Effector memory CD4-positive, alpha-beta T cell (primary cell): ENCODE measurements around the gene ADAMTS13.
A peak's percentile ranks its signal among the peaks of the same experiment; 100 is the strongest.

Source experiments
- DNase-seq, 3 donors: peaks; one replicate each; pipeline ENCODE4 v3.0.0-alpha.2; 2020
- H3K27ac ChIP-seq: 2 replicates; pipeline ENCODE4 v1.7.0; 2013; ENCODE audit warnings: mild to moderate bottlenecking, low read length, moderate library complexity; ENCODE audit not compliant: insufficient read depth, poor library complexity, severe bottlenecking
- H3K27me3 ChIP-seq: replicated peaks from 2 replicates; pipeline ENCODE4 v1.7.0; 2013; ENCODE audit warnings: mild to moderate bottlenecking, low read length; ENCODE audit not compliant: insufficient read depth, control insufficient read depth, poor library complexity, severe bottlenecking
- H3K36me3 ChIP-seq: 2 replicates; pipeline ENCODE4 v1.7.0; 2013; ENCODE audit warnings: mild to moderate bottlenecking, low read length, moderate library complexity; ENCODE audit not compliant: control insufficient read depth, insufficient read depth
- H3K4me1 ChIP-seq: 2 replicates; pipeline ENCODE4 v1.7.0; 2013; ENCODE audit warnings: low read length, mild to moderate bottlenecking; ENCODE audit not compliant: control insufficient read depth, insufficient read depth, poor library complexity, severe bottlenecking
- H3K4me3 ChIP-seq: 2 replicates; pipeline ENCODE4 v1.7.0; 2013; ENCODE audit warnings: low read length, low read depth, mild to moderate bottlenecking; ENCODE audit not compliant: insufficient read depth, poor library complexity, severe bottlenecking
- H3K9me3 ChIP-seq: 2 replicates; pipeline ENCODE4 v1.7.0; 2013; ENCODE audit warnings: mild to moderate bottlenecking, low read length, moderate library complexity; ENCODE audit not compliant: control insufficient read depth

Gene ADAMTS13

GRCh38 chr9:133476036-133476931 is 54.1 kb downstream of the ADAMTS13 start:
- no peak for DNase-seq
- Histone ChIP-seq H3K27ac (no peak overlapping the region), H3K27me3 (no peaks in the 10 kb centered on the region), H3K4me1 (peaks cover 14% of the 10 kb centered on the region), H3K36me3 (no peaks in the 10 kb centered on the region), H3K9me3 (no peaks in the 10 kb centered on the region), H3K4me3 (no peak overlapping the region)

GRCh38 chr9:133476941-133477340 is 54.8 kb downstream of the ADAMTS13 start:
- DNase-seq, result no peak
- Histone ChIP-seq H3K27me3 (no peaks in the 10 kb centered on the region), H3K27ac (no peak overlapping the region), H3K36me3 (no peaks in the 10 kb centered on the region), H3K9me3 (no peaks in the 10 kb centered on the region), H3K4me1 (peaks cover 14% of the 10 kb centered on the region), H3K4me3 (no peak overlapping the region)

- Histone ChIP-seq H3K27ac (no peak overlapping the region), H3K4me1 (peaks cover 14% of the 10 kb centered on the region), H3K4me3 (no peak overlapping the region), H3K36me3 (no peaks in the 10 kb centered on the region), H3K27me3 (no peaks in the 10 kb centered on the region), H3K9me3 (no peaks in the 10 kb centered on the region)
- no peak for DNase-seq
Measured at GRCh38 chr9:133477461-133477860, 55.3 kb downstream of the ADAMTS13 start.

DNA sequence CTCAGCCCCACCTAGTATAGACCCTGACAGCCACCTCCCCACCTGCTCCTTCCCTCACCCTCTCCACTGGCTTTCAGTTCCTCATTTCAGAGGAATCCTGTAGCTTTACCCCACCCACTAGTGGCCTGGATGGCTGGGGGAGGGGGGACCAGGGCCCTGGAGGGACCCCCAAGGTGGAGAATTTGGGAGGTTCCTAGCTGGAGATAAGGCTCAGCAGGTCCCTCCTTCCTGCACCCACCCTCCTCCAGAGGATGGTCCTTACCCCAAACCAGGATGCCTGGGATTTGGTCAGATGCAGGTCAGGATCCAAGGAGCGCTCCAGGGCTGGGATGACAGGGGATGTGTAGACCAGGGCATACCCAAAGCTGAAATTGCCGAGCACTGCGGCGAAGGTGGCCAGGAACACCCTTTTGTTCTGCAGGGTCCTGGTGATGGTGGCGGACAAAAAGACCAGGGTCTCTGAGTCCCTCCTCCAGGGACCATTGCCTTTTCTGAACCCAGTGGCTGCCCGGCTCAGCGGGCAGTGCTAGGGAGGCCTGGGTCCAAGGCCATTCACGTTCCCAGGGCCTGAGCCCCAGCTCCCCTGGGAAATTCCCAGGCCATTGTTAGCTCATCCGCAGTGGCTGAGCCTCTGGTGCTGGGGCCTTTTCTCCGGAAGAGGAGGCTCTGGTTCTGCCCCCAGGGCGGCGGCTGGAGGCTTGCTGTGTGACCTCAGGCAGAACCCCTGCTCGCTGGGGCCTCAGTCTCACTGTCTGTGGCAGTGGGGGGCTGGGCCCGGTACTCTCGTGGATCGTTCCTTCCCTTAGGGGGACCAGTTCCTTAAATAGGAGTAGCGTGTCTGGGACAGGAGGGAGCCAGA is 56.1 kb downstream of the ADAMTS13 start:
- Histone ChIP-seq H3K4me1 (peaks cover 14% of the 10 kb centered on the region), H3K4me3 (peak overlapping the region; percentile 55), H3K36me3 (no peaks in the 10 kb centered on the region), H3K27me3 (no peaks in the 10 kb centered on the region), H3K9me3 (no peaks in the 10 kb centered on the region), H3K27ac (peak overlapping the region; percentile 21)
- no peak for DNase-seq

DNA sequence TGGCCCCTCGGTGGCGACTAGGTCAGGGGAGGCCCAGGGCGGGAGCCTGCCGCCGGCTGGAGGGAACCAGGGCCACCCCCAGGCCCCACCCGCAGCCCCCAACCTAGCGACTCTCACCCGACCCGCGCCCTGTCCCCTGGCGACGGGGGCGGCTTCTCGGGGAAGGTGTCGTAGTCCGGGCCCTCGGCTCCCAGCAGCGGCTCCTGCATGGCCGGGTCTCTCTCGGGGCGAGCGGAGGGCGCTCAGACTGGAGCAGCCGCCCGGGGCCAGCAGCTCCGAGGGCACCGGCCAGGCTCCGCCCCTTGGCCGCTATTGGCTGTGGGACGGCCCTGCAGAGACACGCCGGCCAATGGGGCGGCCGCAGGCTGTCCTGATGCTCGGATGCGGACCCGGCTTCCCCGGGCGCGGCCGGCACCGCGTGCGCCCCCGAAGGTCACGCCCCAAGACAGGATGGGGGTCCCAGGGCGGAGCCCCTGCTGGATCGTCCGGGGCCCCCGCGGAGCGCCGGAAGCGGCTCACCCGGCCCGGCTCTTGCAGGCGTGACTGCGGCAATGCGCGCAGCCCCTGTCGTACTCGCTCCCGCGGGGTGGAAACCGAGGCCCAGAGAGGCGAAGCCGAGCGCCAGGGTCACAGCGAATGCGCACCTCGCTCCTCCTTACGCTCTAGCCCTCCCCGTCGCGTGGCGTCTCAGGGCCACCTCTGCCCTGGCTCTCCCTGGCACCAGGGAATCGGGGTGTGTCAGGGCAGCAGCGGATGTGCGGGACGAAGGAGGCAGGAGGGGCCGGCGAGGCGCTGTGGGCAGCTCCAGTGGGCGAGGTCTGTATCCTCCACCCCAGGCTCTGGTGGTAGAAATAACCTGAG is 56.9 kb downstream of the ADAMTS13 start, which contains the start of gene SLC2A6:
TSS of gene SLC2A6 (minus strand) at position 249 of the 861 bp plus-strand sequence. CDS start at position 209, 40 bp downstream.
- Histone ChIP-seq H3K9me3 (no peaks in the 10 kb centered on the region), H3K27ac (peak within 1 kb of the TSS; percentile 38), H3K4me3 (peak within 1 kb of the TSS; percentile 55), H3K4me1 (peaks cover 14% of the 10 kb centered on the region), H3K36me3 (no peaks in the 10 kb centered on the region), H3K27me3 (no peaks in the 10 kb centered on the region)
- peak; percentile 65 to 78 (median 74) for DNase-seq

GRCh38 chr9:133483611-133484010 is 61.4 kb downstream of the ADAMTS13 start:
- no peak for DNase-seq

GRCh38 chr9:133484671-133485437 is 62.7 kb downstream of the ADAMTS13 start:
- no peak overlapping the region for H3K27ac ChIP-seq
- no peaks in the 10 kb centered on the region for H3K27me3 ChIP-seq
- no peak overlapping the region for H3K4me3 ChIP-seq
- H3K4me1 ChIP-seq, result peaks cover 5% of the 10 kb centered on the region
- H3K36me3 ChIP-seq, result no peaks in the 10 kb centered on the region
- H3K9me3 ChIP-seq, result no peaks in the 10 kb centered on the region
- no peak for DNase-seq

More at GRCh38 chr9:133483611-133484010, 61.4 kb downstream of the ADAMTS13 start:
- H3K27me3 ChIP-seq, result no peaks in the 10 kb centered on the region
- no peaks in the 10 kb centered on the region for H3K36me3 ChIP-seq
- H3K9me3 ChIP-seq, result no peaks in the 10 kb centered on the region
- no peak overlapping the region for H3K4me3 ChIP-seq
- H3K27ac ChIP-seq, result no peak overlapping the region
- H3K4me1 ChIP-seq, result peaks cover 15% of the 10 kb centered on the region

- Histone ChIP-seq H3K36me3 (no peaks in the 10 kb centered on the region), H3K4me1 (peaks cover 5% of the 10 kb centered on the region), H3K4me3 (no peak overlapping the region), H3K27ac (no peak overlapping the region), H3K9me3 (no peaks in the 10 kb centered on the region), H3K27me3 (no peaks in the 10 kb centered on the region)
- no peak for DNase-seq
Measured at GRCh38 chr9:133485531-133486260, 63.5 kb downstream of the ADAMTS13 start.
